HFFc6 (cell line): ENCODE results near the gene INSYN2A. TPM values are rescaled to one million over a fixed set of nuclear protein-coding genes. Genes with fewer than 3 reads are reported as not detected.

Experiments
- DNase-seq: peaks from one replicate; pipeline ENCODE4 v3.0.0-alpha.2; 2018
- H3K27ac Mint-ChIP-seq: 2 replicates; pipeline ENCODE4 v1.8.0; 2020; ENCODE audit warnings: mild to moderate bottlenecking, mixed read lengths
- H3K27me3 Mint-ChIP-seq: 2 replicates; pipeline ENCODE4 v1.8.0; 2021; ENCODE audit warnings: mild to moderate bottlenecking, moderate library complexity, mixed read lengths; ENCODE audit not compliant: insufficient read depth
- H3K36me3 Mint-ChIP-seq: 2 replicates; pipeline ENCODE4 v1.8.0; 2021; ENCODE audit warnings: low read depth, mixed read lengths
- H3K4me1 Mint-ChIP-seq: 2 replicates; pipeline ENCODE4 v1.8.0; 2020; ENCODE audit warnings: low read depth, mixed read lengths
- H3K4me3 Mint-ChIP-seq: 2 replicates; pipeline ENCODE4 v1.8.0; 2020; ENCODE audit warnings: mild to moderate bottlenecking, moderate library complexity, mixed read lengths
- H3K9me3 Mint-ChIP-seq: 2 replicates; pipeline ENCODE4 v1.8.0; 2020; ENCODE audit warnings: mild to moderate bottlenecking, mixed read lengths
- total RNA-seq, 6 experiments: library from RNA; stranded (reverse); fragmentation: NEBNext Ultra II Directional; extraction: Animal tissue kit (Norgen Biotek cat#: 25700); gene quantifications; 2 replicates in 1 of 6; 3 replicates in 5 of 6; pipeline ENCODE4 v1.2.3, GENCODE V29; 2021
- TF ChIP-seq, protein P1 (sequence below): fragments of 200-600 bp; sonication (generic); IDR thresholded peaks from 2 replicates; pipeline ENCODE4 v1.5.0; 2021; ENCODE audit warnings: antibody characterized with exemption, mild to moderate bottlenecking

The INSYN2A gene
- total RNA-seq, 6 experiments from 2014 or later: 0.05 to 0.24 (median 0.20) TPM

DNA sequence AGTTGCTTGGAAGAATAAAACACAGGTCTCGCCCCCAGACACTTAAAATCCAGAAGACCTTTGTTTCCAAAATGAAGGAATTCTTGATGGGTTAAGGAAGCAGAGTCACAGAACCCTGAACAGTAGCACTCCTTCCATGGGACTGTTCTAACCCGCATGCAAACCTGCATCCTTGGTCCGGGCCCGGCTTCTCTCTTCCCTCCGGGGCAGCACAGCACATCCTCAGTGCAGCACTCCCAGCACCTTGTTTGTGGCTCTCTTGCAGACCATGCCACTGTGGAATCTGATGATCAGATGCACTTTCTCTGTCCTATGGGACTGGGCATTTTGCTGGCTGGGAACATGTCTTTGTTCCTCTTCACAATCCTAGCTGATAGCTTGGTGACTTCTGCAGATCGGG, 33.5 kb downstream of the INSYN2A start:
- Mint-ChIP-seq H3K27me3 (no peaks in the 10 kb centered on the region; the same call in none of the 2 replicates), H3K9me3 (no peaks in the 10 kb centered on the region), H3K4me1 (peaks cover 18% of the 10 kb centered on the region), H3K27ac (no peak overlapping the region), H3K36me3 (no peaks in the 10 kb centered on the region), H3K4me3 (no peak overlapping the region)
- no peak for DNase-seq
- TF ChIP-seq, protein P1, sequence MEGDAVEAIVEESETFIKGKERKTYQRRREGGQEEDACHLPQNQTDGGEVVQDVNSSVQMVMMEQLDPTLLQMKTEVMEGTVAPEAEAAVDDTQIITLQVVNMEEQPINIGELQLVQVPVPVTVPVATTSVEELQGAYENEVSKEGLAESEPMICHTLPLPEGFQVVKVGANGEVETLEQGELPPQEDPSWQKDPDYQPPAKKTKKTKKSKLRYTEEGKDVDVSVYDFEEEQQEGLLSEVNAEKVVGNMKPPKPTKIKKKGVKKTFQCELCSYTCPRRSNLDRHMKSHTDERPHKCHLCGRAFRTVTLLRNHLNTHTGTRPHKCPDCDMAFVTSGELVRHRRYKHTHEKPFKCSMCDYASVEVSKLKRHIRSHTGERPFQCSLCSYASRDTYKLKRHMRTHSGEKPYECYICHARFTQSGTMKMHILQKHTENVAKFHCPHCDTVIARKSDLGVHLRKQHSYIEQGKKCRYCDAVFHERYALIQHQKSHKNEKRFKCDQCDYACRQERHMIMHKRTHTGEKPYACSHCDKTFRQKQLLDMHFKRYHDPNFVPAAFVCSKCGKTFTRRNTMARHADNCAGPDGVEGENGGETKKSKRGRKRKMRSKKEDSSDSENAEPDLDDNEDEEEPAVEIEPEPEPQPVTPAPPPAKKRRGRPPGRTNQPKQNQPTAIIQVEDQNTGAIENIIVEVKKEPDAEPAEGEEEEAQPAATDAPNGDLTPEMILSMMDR: no peak

DNA sequence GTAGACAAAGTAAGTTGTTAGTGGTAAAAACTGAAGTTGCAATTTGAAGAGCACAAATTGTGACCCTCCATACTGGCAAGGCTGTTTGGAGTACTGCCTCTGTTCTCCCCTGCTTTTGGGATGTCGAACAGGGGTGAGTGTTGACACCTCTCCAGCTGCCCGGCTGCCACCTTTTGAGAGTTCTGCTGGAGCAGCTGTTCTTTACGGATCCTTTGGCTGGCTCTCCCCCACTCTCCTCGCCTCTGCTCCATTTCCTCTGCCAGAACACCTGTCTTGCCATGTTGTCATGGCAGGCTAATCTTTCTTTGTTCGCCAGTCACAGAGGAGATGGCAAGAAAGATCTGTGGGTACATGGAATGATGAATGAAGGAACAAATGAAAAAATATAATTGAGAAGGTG, 34.9 kb downstream of the INSYN2A start:
- DNase-seq: no peak
- TF ChIP-seq, protein P1: no peak
- Mint-ChIP-seq H3K36me3 (0 out of 2 replicates have a peak, but pooled peaks cover 3% of the 10 kb centered on the region), H3K9me3 (no peaks in the 10 kb centered on the region), H3K27ac (no peak overlapping the region), H3K4me3 (no peak overlapping the region), H3K27me3 (no peaks in the 10 kb centered on the region; the same call in none of the 2 replicates), H3K4me1 (peaks cover 30% of the 10 kb centered on the region)

DNA sequence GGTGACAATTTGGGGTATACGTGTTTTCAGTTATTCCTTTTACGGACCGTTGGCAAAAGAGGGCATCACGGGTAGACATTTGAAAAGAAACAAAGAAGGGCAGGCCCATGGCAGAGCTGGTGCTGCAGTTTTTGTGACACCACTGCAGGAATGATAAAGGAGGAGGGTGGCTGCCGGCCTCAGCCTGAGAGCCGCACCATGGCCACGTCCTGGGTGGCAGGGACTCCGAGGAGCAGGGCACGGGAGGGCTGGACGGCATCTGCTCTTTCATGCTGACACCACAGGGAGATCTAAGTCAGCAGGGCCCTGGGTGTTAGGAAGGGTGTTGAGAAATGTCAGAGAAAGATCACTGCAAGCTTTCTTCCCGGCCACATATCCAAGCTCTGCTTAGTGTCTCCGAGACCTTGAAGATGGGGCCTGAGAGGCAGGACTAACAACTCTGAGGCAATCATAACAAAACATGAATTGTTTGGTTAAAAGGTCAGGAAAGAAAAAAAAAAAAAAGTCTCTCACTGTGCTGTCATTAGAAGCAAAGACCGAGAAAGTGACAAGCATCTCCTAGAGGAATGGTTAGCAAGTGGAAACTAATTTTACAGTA, 36.6 kb downstream of the INSYN2A start:
- H3K4me3 Mint-ChIP-seq: no peak overlapping the region
- H3K27ac Mint-ChIP-seq: no peak overlapping the region
- TF ChIP-seq, protein P1: no peak
- H3K27me3 Mint-ChIP-seq: no peaks in the 10 kb centered on the region; the same call in none of the 2 replicates
- no peak for DNase-seq
- H3K4me1 Mint-ChIP-seq: peaks cover 42% of the 10 kb centered on the region
- peaks cover 8% of the 10 kb centered on the region; the same call in 1 of the 2 replicates for H3K36me3 Mint-ChIP-seq
- H3K9me3 Mint-ChIP-seq: no peaks in the 10 kb centered on the region

DNA sequence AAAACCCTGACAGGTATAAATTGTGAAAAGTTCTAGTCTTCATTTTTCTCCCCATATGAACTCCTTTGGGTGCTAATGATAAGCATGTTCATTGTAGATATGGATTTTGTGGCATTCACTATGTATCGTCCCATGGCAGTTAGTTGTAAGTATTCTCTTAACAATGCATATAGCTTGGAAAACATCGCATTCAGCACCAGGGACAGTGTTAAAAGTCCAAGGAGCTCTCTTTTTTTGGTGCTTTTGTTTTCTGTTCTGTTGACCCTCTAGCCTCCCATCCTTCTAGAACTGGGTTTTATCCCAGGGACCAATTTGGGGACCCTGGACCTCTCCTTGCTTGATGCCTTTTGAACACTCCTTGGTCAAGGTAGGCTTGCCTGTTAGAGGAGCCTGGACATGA, 37.7 kb downstream of the INSYN2A start:
- H3K9me3 Mint-ChIP-seq: no peaks in the 10 kb centered on the region
- no peak for DNase-seq
- H3K27ac Mint-ChIP-seq: no peak overlapping the region
- H3K27me3 Mint-ChIP-seq: no peaks in the 10 kb centered on the region; the same call in none of the 2 replicates
- no peak overlapping the region for H3K4me3 Mint-ChIP-seq
- H3K4me1 Mint-ChIP-seq: peaks cover 41% of the 10 kb centered on the region
- TF ChIP-seq, protein P1: no peak
- H3K36me3 Mint-ChIP-seq: peaks cover 8% of the 10 kb centered on the region; the same call in 1 of the 2 replicates

DNA sequence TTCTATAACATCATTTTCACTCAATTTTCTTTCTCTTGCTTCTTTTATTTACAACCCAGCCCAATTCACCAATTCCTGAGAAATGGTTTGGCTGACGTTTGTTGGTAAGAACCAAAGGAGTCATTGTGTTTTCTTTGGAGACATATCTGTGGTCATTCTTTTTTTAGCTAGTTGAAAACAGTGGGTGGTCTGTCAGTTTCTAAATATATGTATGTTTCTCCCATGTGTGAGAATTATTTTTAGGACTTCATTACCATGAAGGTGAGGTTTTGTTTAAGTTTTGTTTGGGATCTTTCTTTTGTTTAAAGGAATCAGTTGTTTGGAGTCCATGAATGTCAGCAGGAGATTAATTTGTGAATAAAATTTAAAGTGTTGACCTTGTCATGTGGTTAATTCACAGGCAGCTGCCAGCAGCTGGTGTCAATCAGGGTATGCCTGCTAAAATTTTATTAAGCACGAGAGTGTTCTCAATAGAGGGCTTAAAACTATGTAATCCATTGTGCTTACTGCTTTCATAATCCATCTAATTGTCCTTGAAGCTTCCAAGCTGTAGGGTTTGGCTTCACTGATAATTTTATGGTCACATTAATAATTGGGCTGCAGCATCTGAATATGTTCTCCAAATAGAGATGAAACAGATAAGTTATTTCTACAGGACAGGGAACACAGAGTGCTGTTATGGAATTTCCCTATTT, 38.7 kb downstream of the INSYN2A start:
- H3K4me1 Mint-ChIP-seq: peaks cover 42% of the 10 kb centered on the region
- H3K27ac Mint-ChIP-seq: no peak overlapping the region
- TF ChIP-seq, protein P1: no peak
- H3K36me3 Mint-ChIP-seq: peaks cover 8% of the 10 kb centered on the region; the same call in 1 of the 2 replicates
- no peak overlapping the region for H3K4me3 Mint-ChIP-seq
- no peak for DNase-seq
- no peaks in the 10 kb centered on the region for H3K9me3 Mint-ChIP-seq
- H3K27me3 Mint-ChIP-seq: no peaks in the 10 kb centered on the region; the same call in none of the 2 replicates
